ENCODE measurements around the gene CORIN.
"Not testable (repeated sequence)": the region's sequence is repeated elsewhere in the genome, so short reads cannot be mapped to it uniquely, and the experiment has no call there.

CORIN gene

GRCh38 chr4:47771020-47771419, 66.8 kb downstream of the CORIN start:
- FAIRE-seq: no peak
- no peak for DNase-seq (ENCODE audit: low spot score)

GRCh38 chr4:47767956-47768355, 69.9 kb downstream of the CORIN start:
- not testable (repeated sequence) for FAIRE-seq

GRCh38 chr4:47763279-47763678, 74.6 kb downstream of the CORIN start:
- DNase-seq (ENCODE audit: low spot score) (no peak), FAIRE-seq (no peak)

More at GRCh38 chr4:47767956-47768355, 69.9 kb downstream of the CORIN start:
- not testable (repeated sequence) for DNase-seq (ENCODE audit: low spot score)

- DNase-seq (ENCODE audit: low spot score) (no peak), FAIRE-seq (no peak)
Measured at GRCh38 chr4:47762376-47763266, 75.2 kb downstream of the CORIN start.

GRCh38 chr4:47753316-47753715, 84.6 kb downstream of the CORIN start:
- FAIRE-seq; DNase-seq (ENCODE audit: low spot score): not testable (repeated sequence)

GRCh38 chr4:47752214-47752613, 85.7 kb downstream of the CORIN start:
- no peak for DNase-seq (ENCODE audit: low spot score)

GRCh38 chr4:47750788-47751187, 87.1 kb downstream of the CORIN start:
- no peak for FAIRE-seq
- no peak for DNase-seq (ENCODE audit: low spot score)

More at GRCh38 chr4:47752214-47752613, 85.7 kb downstream of the CORIN start:
- no peak for FAIRE-seq

- FAIRE-seq (no peak), DNase-seq (ENCODE audit: low spot score) (no peak)
Measured at GRCh38 chr4:47749858-47750257, 88.0 kb downstream of the CORIN start.

- no peak for FAIRE-seq
- no peak for DNase-seq (ENCODE audit: low spot score)
Measured at GRCh38 chr4:47749060-47749459, 88.8 kb downstream of the CORIN start.

- FAIRE-seq: no peak
Measured at GRCh38 chr4:47747846-47748494, 89.9 kb downstream of the CORIN start.

GRCh38 chr4:47747211-47747610, 90.7 kb downstream of the CORIN start:
- FAIRE-seq: no peak
- no peak for DNase-seq (ENCODE audit: low spot score)

More at GRCh38 chr4:47747846-47748494, 89.9 kb downstream of the CORIN start:
- DNase-seq (ENCODE audit: low spot score): no peak

GRCh38 chr4:47746122-47746521, 91.7 kb downstream of the CORIN start:
- no peak for DNase-seq (ENCODE audit: low spot score)
- FAIRE-seq: no peak

GRCh38 chr4:47744843-47745382, 93.0 kb downstream of the CORIN start:
- no peak for FAIRE-seq
- DNase-seq (ENCODE audit: low spot score): no peak

GRCh38 chr4:47744253-47744652, 93.6 kb downstream of the CORIN start:
- no peak for DNase-seq (ENCODE audit: low spot score)
- no peak for FAIRE-seq

GRCh38 chr4:47741200-47741599, 96.7 kb downstream of the CORIN start:
- FAIRE-seq (no peak), DNase-seq (ENCODE audit: low spot score) (no peak)

- FAIRE-seq (no peak), DNase-seq (ENCODE audit: low spot score) (no peak)
Measured at GRCh38 chr4:47737326-47737725, 100.5 kb downstream of the CORIN start.

GRCh38 chr4:47736555-47736954, 101.3 kb downstream of the CORIN start:
- FAIRE-seq (no peak), DNase-seq (ENCODE audit: low spot score) (no peak)

GRCh38 chr4:47736146-47736545, 101.7 kb downstream of the CORIN start:
- DNase-seq (ENCODE audit: low spot score) (no peak), FAIRE-seq (no peak)

- FAIRE-seq: no peak
- DNase-seq (ENCODE audit: low spot score): no peak
Measured at GRCh38 chr4:47733302-47734175, 104.3 kb downstream of the CORIN start.

- FAIRE-seq (no peak), DNase-seq (ENCODE audit: low spot score) (no peak)
Measured at GRCh38 chr4:47731182-47731581, 106.7 kb downstream of the CORIN start.

- DNase-seq (ENCODE audit: low spot score) (no peak), FAIRE-seq (no peak)
Measured at GRCh38 chr4:47729131-47729680, 108.7 kb downstream of the CORIN start.
